IMR-90 (cell line): ENCODE measurements around the gene TLNRD1. TPM values are rescaled to one million over a fixed set of nuclear protein-coding genes. Genes with fewer than 3 reads are reported as not detected.

Source experiments
- ATAC-seq: fragments of 200-7000 bp; cut with Tn5 transposase; 2 replicates; pipeline ENCODE4 v1.9.1; 2020; ENCODE audit warnings: low read depth, mild to moderate bottlenecking, moderate library complexity
- BruUV-seq: library from RNA; stranded (reverse); fragments of 400-500 nt; replicated peaks from 2 replicates; lab custom pipeline; 2021; lab: Mats Ljungman, UMichigan
- CTCF ChIA-PET: fragments of 300-600 bp; formaldehyde crosslinking; extraction: SDS; loops from one replicate; lab custom pipeline; 2021; ENCODE audit warnings: antibody characterized with exemption; lab: Yijun Ruan, JAX
- POLR2A ChIA-PET: fragments of 300-600 bp; sonication (Branson Sonifier 250); formaldehyde crosslinking; loops from one replicate; lab custom pipeline; 2022; ENCODE audit warnings: antibody characterized with exemption; ENCODE audit not compliant: unreplicated experiment; lab: Charles Lee
- DNase-seq: peaks from one replicate; pipeline ENCODE4 v3.0.0; 2013
- H2AFZ ChIP-seq: replicated peaks from 2 replicates; pipeline ENCODE3; 2013; ENCODE audit warnings: low read length, mild to moderate bottlenecking; ENCODE audit not compliant: poor library complexity
- H2AK5ac ChIP-seq: 2 replicates; pipeline ENCODE4 v1.6.1; 2013; ENCODE audit warnings: low read depth, low read length, inconsistent platforms
- H2AK9ac ChIP-seq: replicated peaks from 2 replicates; pipeline ENCODE3; 2013; ENCODE audit warnings: mild to moderate bottlenecking, low read depth, low read length, moderate library complexity; ENCODE audit not compliant: poor library complexity
- H2BK120ac ChIP-seq: 2 replicates; pipeline ENCODE4 v1.6.1; 2013; ENCODE audit warnings: low read depth, low read length, inconsistent platforms
- H2BK15ac ChIP-seq: 3 replicates; pipeline ENCODE4 v1.6.1; 2013; ENCODE audit warnings: low read depth, low read length, inconsistent platforms
- H2BK20ac ChIP-seq: 2 replicates; pipeline ENCODE4 v1.6.1; 2013; ENCODE audit warnings: low read depth, mild to moderate bottlenecking, inconsistent platforms, low read length, moderate library complexity
- H2BK5ac ChIP-seq: 2 replicates; pipeline ENCODE4 v1.6.1; 2013; ENCODE audit warnings: mild to moderate bottlenecking, low read depth, low read length, inconsistent platforms; ENCODE audit not compliant: poor library complexity, severe bottlenecking
- H3K14ac ChIP-seq: replicated peaks from 2 replicates; pipeline ENCODE4 v1.6.1; 2013; ENCODE audit warnings: low read depth, low read length, inconsistent platforms
- H3K18ac ChIP-seq: 2 replicates; pipeline ENCODE4 v1.6.1; 2013; ENCODE audit warnings: low read depth, low read length, control low read depth
- H3K23ac ChIP-seq: 2 replicates; pipeline ENCODE4 v1.6.1; 2013; ENCODE audit warnings: low read depth, low read length, inconsistent platforms
- H3K27ac ChIP-seq: 2 replicates; pipeline ENCODE4 v1.5.1; 2013; ENCODE audit warnings: mild to moderate bottlenecking, control low read depth, low read length; ENCODE audit not compliant: insufficient read depth
- H3K27me3 ChIP-seq: 2 replicates; pipeline ENCODE4 v1.6.1; 2013; ENCODE audit warnings: low read length; ENCODE audit not compliant: control insufficient read depth, insufficient read depth
- H3K36me3 ChIP-seq: 2 replicates; pipeline ENCODE4 v1.6.1; 2013; ENCODE audit warnings: low read length, mixed read lengths; ENCODE audit not compliant: control insufficient read depth, insufficient read depth
- H3K4ac ChIP-seq: 2 replicates; pipeline ENCODE4 v1.6.1; 2013; ENCODE audit warnings: low read depth, low read length, inconsistent platforms
- H3K4me1 ChIP-seq: 2 replicates; pipeline ENCODE4 v1.6.1; 2013; ENCODE audit warnings: low read length, mixed read lengths; ENCODE audit not compliant: control insufficient read depth, insufficient read depth
- H3K4me2 ChIP-seq: 2 replicates; pipeline ENCODE4 v1.6.1; 2013; ENCODE audit warnings: low read depth, mild to moderate bottlenecking, control low read depth, low read length, moderate library complexity
- H3K4me3 ChIP-seq: 2 replicates; pipeline ENCODE4 v1.5.1; 2013; ENCODE audit warnings: low read depth, mild to moderate bottlenecking, control low read depth, low read length, moderate library complexity; ENCODE audit not compliant: insufficient read depth
- H3K56ac ChIP-seq: 2 replicates; pipeline ENCODE4 v1.6.1; 2013; ENCODE audit warnings: low read length, inconsistent platforms; ENCODE audit not compliant: insufficient read depth; ENCODE audit errors: extremely low read depth
- H3K79me1 ChIP-seq, 2 experiments: 2 replicates each; pipeline ENCODE4 v1.6.1; 2013; ENCODE audit warnings: low read length in 2 of 2, inconsistent platforms in 1 of 2, low read depth in 1 of 2
- H3K9ac ChIP-seq: 2 replicates; pipeline ENCODE4 v1.6.1; 2013; ENCODE audit warnings: low read depth, low read length, control low read depth
- H3K9me1 ChIP-seq: 2 replicates; pipeline ENCODE4 v1.6.1; 2013; ENCODE audit warnings: low read length, inconsistent platforms; ENCODE audit not compliant: insufficient read depth
- H3K9me3 ChIP-seq: 2 replicates; pipeline ENCODE4 v1.6.1; 2013; ENCODE audit warnings: low read length; ENCODE audit not compliant: control insufficient read depth, insufficient read depth
- H4K20me1 ChIP-seq: 2 replicates; pipeline ENCODE4 v1.6.1; 2013; ENCODE audit warnings: low read length, inconsistent platforms; ENCODE audit not compliant: insufficient read depth
- H4K5ac ChIP-seq: 2 replicates; pipeline ENCODE4 v1.6.1; 2013; ENCODE audit warnings: mild to moderate bottlenecking, low read depth, low read length, control low read depth
- H4K8ac ChIP-seq, 2 experiments: 2 replicates each; pipeline ENCODE4 v1.6.1; 2013; ENCODE audit warnings: low read depth in 2 of 2, low read length in 2 of 2, control low read depth in 1 of 2, inconsistent platforms in 1 of 2
- H4K91ac ChIP-seq: 2 replicates; pipeline ENCODE4 v1.6.1; 2013; ENCODE audit warnings: low read depth, low read length, inconsistent platforms; ENCODE audit not compliant: insufficient read depth
- ELK1 ChIP-seq: fragments of 150-350 bp; IDR thresholded peaks from 2 replicates; pipeline ENCODE4 v1.6.1; 2016; ENCODE audit warnings: low read depth, mild to moderate bottlenecking, low read length, moderate library complexity, borderline replicate concordance
- MAZ ChIP-seq: IDR thresholded peaks from 2 replicates; pipeline ENCODE4 v1.6.1; 2012; ENCODE audit warnings: low read depth, mild to moderate bottlenecking, low read length, improper control_type of control experiment, moderate library complexity, borderline replicate concordance
- POLR2A ChIP-seq: IDR thresholded peaks from 2 replicates; pipeline ENCODE4 v1.6.1; 2012; ENCODE audit warnings: mild to moderate bottlenecking, low read depth, low read length
- RAD21 ChIP-seq: IDR thresholded peaks from 2 replicates; pipeline ENCODE4 v1.6.1; 2012; ENCODE audit warnings: low read length, improper control_type of control experiment
- RCOR1 ChIP-seq: IDR thresholded peaks from 2 replicates; pipeline ENCODE4 v1.6.1; 2012; ENCODE audit warnings: mild to moderate bottlenecking, low read length, improper control_type of control experiment; ENCODE audit not compliant: insufficient replicate concordance
- RFX5 ChIP-seq: IDR thresholded peaks from 2 replicates; pipeline ENCODE4 v1.8.0; 2012; ENCODE audit warnings: low read depth, mild to moderate bottlenecking, low read length, moderate library complexity
- WGBS, 2 experiments: methylation state at CpG; one replicate each; pipeline versions ENCODE4 v1.1.5 to v1.1.7; 2013; ENCODE audit warnings: missing lambda C conversion rate in 2 of 2; ENCODE audit not compliant: insufficient read length in 1 of 2; ENCODE audit errors: extremely low coverage in 2 of 2; 5-methylcytosine and 5-hydroxymethylcytosine counted together
- dilution Hi-C: fragments of 300-500 bp; cut with HindIII; formaldehyde crosslinking; loops from one replicate; pipeline ENCODE4 v1.14.3; 2018; ENCODE audit warnings: low sequenced_read_pairs; ENCODE audit not compliant: unreplicated experiment
- in situ Hi-C: fragments of 300-500 bp; cut with MboI; formaldehyde crosslinking; loops from 3 replicates; pipeline ENCODE4 v1.14.3; 2019; ENCODE audit warnings: low sequenced_read_pairs, inconsistent platforms, mixed read lengths
- intact Hi-C: fragments of 100-400 bp; cut with micrococcal nuclease; formaldehyde crosslinking; loops from 2 replicates; pipeline ENCODE4 v1.10.0; 2022
- polyA plus RNA-seq, 3 experiments: library from polyadenylated mRNA; depleted of rRNA; stranded (reverse); fragments of >200 nt; gene quantifications; 2 replicates each; pipeline ENCODE4 v1.2.3, GENCODE V29; 2012; ENCODE audit warnings: low replicate concordance in 1 of 3
- total RNA-seq: library from RNA; depleted of rRNA; stranded (reverse); fragments of >200 nt; gene quantifications from 2 replicates; pipeline ENCODE4 v1.2.3, GENCODE V29; 2012

Gene TLNRD1
- total and polyA plus RNA-seq, 2 of the 4 experiments (the other 2 are of a cell fraction), result 2.2 to 6.8 TPM

GRCh38 chr15:81030301-81030750 is 29.6 kb downstream of the TLNRD1 start:
- POLR2A ChIA-PET, result no interaction called here

More at GRCh38 chr15:81030301-81030750, 29.6 kb downstream of the TLNRD1 start:
- TF ChIP-seq POLR2A (no peak), RAD21 (no peak), RCOR1 (no peak), MAZ (no peak), RFX5 (no peak), ELK1 (no peak)
- Histone ChIP-seq H3K79me1 (peaks cover 0 to 4% of the 10 kb centered on the region in 2 experiments; a peak in 1 of 4 replicates), H3K9me1 (0 out of 2 replicates have a peak, but pooled peaks cover 4% of the 10 kb centered on the region), H3K14ac (no peak overlapping the region), H3K23ac (no peak overlapping the region), H3K36me3 (no peaks in the 10 kb centered on the region), H2AK9ac (no peak overlapping the region), H4K8ac (no peak overlapping the region), H3K9me3 (peaks cover 5% of the 10 kb centered on the region), H4K91ac (no peak overlapping the region), H3K56ac (no peak overlapping the region), H2BK120ac (no peak overlapping the region), H3K27ac (no peak overlapping the region), H3K18ac (no peak overlapping the region), H2BK20ac (no peak overlapping the region), H3K4me3 (no peak overlapping the region), H2AK5ac (no peak overlapping the region), H3K27me3 (no peaks in the 10 kb centered on the region), H2BK5ac (no peak overlapping the region), H3K9ac (no peak overlapping the region), H2AFZ (no peak overlapping the region), H3K4ac (no peak overlapping the region), H4K20me1 (no peaks in the 10 kb centered on the region), H3K4me2 (no peak overlapping the region), H2BK15ac (no peak overlapping the region), H3K4me1 (peaks cover 4% of the 10 kb centered on the region), H4K5ac (no peak overlapping the region)
- no TSS peak for BruUV-seq
- DNase-seq (no peak), ATAC-seq (no peak)
- intact Hi-C loops (no loop called here), in situ Hi-C loops (no loop called here), dilution Hi-C loops (no loop called here)
- CTCF ChIA-PET, result no interaction called here
- WGBS, 2 experiments, result 43% methylated on average over 1 of the region's 3 CpGs; no CpG with 5 or more reads in 1 of the 2 experiments
